ENCODE results near the gene MAPK6.

Gene MAPK6

GRCh38 chr15:52018693-52019393 lies at the start of gene MAPK6:
TSS of gene MAPK6 (plus strand) at chr15:52019219. CDS start at chr15:52046461, 27,242 bp downstream.
- TF ChIP-seq CTCF (IDR thresholded peaks at IDR 0.05; ENCODE audit: borderline replicate concordance, control extremely low read depth, extremely low read depth, insufficient read depth, missing control alignments): no peak
- DNase-seq (ENCODE audit: low spot score): peak; percentile 98
- in situ Hi-C loops (cut with MboI; ENCODE audit: low sequenced_read_pairs, unreplicated experiment): no loop called here

DNA sequence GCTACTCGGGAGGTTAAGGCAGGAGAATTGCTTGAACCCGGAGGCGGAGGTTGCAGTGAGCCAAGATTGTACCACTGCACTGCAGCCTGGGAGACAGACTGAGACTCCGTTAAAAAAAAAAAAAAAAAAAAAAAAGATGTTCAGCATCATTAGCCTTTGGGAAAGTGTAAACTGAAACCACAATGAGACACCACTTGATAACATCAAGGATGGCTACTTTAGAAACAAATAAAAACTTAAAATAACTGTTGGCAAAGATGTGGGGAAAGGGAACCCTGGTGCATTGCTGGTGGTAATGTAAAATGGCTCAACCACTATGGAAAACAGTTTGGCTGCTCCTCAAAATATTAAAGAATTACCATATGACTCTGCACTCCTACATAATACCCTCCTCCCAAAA lies 49.3 kb upstream of the MAPK6 start:
- TF ChIP-seq CTCF (IDR thresholded peaks at IDR 0.05; ENCODE audit: borderline replicate concordance, control extremely low read depth, extremely low read depth, insufficient read depth, missing control alignments): no peak
- in situ Hi-C loops (cut with MboI; ENCODE audit: low sequenced_read_pairs, unreplicated experiment): loop anchor here (10.0 kb wide), 1 partner anchor 255 kb away; no protein-coding TSS in a partner anchor
- no peak for DNase-seq (ENCODE audit: low spot score)

DNA sequence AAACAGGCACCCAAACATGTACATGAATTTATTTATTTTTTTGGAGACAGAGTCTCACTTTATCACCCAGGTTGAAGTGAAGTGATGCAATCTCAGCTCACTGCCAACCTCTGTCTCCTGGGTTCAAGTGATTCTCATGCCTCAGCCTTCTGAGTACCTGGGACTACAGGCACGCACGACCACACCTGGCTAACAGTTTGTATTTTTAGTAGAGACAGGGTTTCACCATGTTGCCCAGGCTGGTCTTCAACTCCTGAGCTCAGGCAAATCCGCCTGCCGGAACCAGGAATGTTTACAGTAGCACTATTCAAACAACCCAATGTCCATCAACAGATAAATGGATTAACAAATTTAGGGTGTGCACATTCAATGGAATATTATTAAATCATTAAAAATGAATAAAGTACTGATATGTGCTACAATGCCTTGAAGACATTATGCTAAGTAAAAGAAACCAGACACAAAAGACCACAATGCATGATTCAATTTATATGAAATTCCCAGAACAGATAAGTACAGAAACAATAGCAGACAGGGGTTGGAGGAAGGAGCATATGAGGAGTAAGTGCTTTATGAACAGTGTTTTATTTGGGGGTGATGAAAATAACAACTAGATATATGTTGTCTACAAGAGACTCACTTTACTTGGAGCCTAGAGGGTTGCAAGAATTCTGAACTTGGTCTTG lies 48.7 kb upstream of the MAPK6 start:
- no peak for DNase-seq (ENCODE audit: low spot score)
- in situ Hi-C loops (cut with MboI; ENCODE audit: low sequenced_read_pairs, unreplicated experiment): loop anchor here (10.0 kb wide), 1 partner anchor 255 kb away; no protein-coding TSS in a partner anchor
- no peak for TF ChIP-seq CTCF (IDR thresholded peaks at IDR 0.05; ENCODE audit: borderline replicate concordance, control extremely low read depth, extremely low read depth, insufficient read depth, missing control alignments)

DNA sequence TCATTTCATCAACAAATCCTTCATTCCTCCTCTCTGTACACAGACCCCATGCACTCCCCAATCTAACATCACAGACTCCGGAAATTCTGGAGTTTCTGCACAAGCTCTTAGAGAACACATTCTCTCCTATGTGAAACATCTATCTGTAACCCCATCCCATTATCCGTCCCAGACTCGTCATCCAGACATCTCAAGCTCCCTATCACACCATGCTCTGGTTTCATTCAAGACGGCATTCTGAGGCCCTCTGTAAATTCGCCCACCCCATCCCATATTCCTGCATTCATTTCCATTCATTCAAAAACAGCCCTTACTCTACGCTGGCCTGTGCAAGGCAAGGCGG lies 48.0 kb upstream of the MAPK6 start:
- in situ Hi-C loops (cut with MboI; ENCODE audit: low sequenced_read_pairs, unreplicated experiment): loop anchor here (10.0 kb wide), 1 partner anchor 254 kb away; no protein-coding TSS in a partner anchor
- DNase-seq (ENCODE audit: low spot score): peak; percentile 37

GRCh38 chr15:51971375-51972133 lies 47.5 kb upstream of the MAPK6 start, which contains the start of gene LEO1:
TSS of gene LEO1 (minus strand) at chr15:51971778. CDS start at chr15:51971745, 33 bp downstream.
- in situ Hi-C loops (cut with MboI; ENCODE audit: low sequenced_read_pairs, unreplicated experiment): loop anchor here (10.0 kb wide), 1 partner anchor 253 kb away; no protein-coding TSS in a partner anchor
- DNase-seq (ENCODE audit: low spot score): peak; percentile 96
- peak; percentile 44 for TF ChIP-seq CTCF (IDR thresholded peaks at IDR 0.05; ENCODE audit: borderline replicate concordance, control extremely low read depth, extremely low read depth, insufficient read depth, missing control alignments)

More for the DNA sequence above, 48.0 kb upstream of the MAPK6 start:
- no peak for TF ChIP-seq CTCF (IDR thresholded peaks at IDR 0.05; ENCODE audit: borderline replicate concordance, control extremely low read depth, extremely low read depth, insufficient read depth, missing control alignments)

DNA sequence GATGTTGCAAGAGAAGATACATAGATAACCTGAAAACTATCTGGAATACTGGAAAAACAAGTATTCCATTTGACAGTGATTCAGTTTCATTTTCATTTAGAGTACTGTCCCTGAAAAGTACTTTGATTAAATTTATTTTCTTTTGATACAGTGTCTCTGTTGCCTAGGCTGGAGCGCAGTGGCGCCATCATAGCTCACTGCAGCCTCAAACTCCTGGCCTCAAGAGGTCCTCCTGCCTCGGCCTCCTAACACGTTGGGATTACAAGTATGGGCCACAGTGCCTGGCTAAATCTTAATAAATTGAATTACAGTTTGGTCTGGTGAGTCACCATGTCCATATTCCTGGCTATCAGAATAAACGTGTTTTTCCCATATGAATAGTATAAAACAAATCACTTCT lies 45.8 kb upstream of the MAPK6 start:
- no peak for TF ChIP-seq CTCF (IDR thresholded peaks at IDR 0.05; ENCODE audit: borderline replicate concordance, control extremely low read depth, extremely low read depth, insufficient read depth, missing control alignments)
- no peak for DNase-seq (ENCODE audit: low spot score)
- in situ Hi-C loops (cut with MboI; ENCODE audit: low sequenced_read_pairs, unreplicated experiment): loop anchor here (10.0 kb wide), 1 partner anchor 252 kb away; no protein-coding TSS in a partner anchor
